Panc1 (cell line): ENCODE measurements around the gene NDN.

Experiments used
- POLR2AphosphoS5 ChIP-seq: IDR thresholded peaks from 2 replicates; pipeline ENCODE4 v1.6.1; 2012; ENCODE audit warnings: mild to moderate bottlenecking, low read depth, low read length, moderate library complexity
- TF ChIP-seq, protein P1 (sequence below): fragments of 450-650 bp; IDR thresholded peaks from 2 replicates; pipeline ENCODE4 v1.5.1; 2017; ENCODE audit warnings: mild to moderate bottlenecking
- TF ChIP-seq, protein P2 (sequence below), 2 experiments: IDR thresholded peaks; 2 replicates each; pipeline ENCODE4 v1.6.1; 2011 to 2012; ENCODE audit warnings: low read depth in 2 of 2, control low read depth in 1 of 2, low read length in 1 of 2, mild to moderate bottlenecking in 1 of 2, moderate library complexity in 1 of 2; ENCODE audit not compliant: insufficient read depth in 1 of 2

DNA sequence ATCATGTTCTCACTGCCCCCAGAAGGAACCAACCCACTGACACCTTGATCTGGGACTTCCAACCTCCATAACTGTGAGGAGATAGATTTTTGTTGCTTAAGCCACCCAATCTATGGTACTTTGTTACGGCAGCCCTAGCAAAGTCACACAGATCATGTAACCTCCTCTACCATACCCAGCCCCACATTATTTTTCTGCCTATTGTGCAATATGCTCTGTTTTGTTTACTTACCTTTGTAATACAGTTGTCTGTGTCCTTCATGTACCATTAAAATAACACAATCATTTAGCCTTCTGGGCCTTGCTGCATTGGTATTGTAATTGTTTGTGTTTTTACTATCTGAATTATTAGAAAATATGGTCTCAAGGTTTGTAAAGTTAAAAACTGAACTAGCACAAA lies 16.1 kb downstream of the NDN start:
- TF ChIP-seq POLR2AphosphoS5: no peak
- TF ChIP-seq, protein P1, sequence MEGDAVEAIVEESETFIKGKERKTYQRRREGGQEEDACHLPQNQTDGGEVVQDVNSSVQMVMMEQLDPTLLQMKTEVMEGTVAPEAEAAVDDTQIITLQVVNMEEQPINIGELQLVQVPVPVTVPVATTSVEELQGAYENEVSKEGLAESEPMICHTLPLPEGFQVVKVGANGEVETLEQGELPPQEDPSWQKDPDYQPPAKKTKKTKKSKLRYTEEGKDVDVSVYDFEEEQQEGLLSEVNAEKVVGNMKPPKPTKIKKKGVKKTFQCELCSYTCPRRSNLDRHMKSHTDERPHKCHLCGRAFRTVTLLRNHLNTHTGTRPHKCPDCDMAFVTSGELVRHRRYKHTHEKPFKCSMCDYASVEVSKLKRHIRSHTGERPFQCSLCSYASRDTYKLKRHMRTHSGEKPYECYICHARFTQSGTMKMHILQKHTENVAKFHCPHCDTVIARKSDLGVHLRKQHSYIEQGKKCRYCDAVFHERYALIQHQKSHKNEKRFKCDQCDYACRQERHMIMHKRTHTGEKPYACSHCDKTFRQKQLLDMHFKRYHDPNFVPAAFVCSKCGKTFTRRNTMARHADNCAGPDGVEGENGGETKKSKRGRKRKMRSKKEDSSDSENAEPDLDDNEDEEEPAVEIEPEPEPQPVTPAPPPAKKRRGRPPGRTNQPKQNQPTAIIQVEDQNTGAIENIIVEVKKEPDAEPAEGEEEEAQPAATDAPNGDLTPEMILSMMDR: no peak
- TF ChIP-seq, protein P2, sequence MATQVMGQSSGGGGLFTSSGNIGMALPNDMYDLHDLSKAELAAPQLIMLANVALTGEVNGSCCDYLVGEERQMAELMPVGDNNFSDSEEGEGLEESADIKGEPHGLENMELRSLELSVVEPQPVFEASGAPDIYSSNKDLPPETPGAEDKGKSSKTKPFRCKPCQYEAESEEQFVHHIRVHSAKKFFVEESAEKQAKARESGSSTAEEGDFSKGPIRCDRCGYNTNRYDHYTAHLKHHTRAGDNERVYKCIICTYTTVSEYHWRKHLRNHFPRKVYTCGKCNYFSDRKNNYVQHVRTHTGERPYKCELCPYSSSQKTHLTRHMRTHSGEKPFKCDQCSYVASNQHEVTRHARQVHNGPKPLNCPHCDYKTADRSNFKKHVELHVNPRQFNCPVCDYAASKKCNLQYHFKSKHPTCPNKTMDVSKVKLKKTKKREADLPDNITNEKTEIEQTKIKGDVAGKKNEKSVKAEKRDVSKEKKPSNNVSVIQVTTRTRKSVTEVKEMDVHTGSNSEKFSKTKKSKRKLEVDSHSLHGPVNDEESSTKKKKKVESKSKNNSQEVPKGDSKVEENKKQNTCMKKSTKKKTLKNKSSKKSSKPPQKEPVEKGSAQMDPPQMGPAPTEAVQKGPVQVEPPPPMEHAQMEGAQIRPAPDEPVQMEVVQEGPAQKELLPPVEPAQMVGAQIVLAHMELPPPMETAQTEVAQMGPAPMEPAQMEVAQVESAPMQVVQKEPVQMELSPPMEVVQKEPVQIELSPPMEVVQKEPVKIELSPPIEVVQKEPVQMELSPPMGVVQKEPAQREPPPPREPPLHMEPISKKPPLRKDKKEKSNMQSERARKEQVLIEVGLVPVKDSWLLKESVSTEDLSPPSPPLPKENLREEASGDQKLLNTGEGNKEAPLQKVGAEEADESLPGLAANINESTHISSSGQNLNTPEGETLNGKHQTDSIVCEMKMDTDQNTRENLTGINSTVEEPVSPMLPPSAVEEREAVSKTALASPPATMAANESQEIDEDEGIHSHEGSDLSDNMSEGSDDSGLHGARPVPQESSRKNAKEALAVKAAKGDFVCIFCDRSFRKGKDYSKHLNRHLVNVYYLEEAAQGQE (IDR thresholded peaks at IDR 0.05; ENCODE audit: insufficient read depth in 1 of 2, low read depth in 2 of 2, low read length in 1 of 2): no peak
